Fibroblast of pulmonary artery (primary cell): ENCODE measurements around the gene METTL9.
"Not testable (repeated sequence)": the region's sequence is repeated elsewhere in the genome, so short reads cannot be mapped to it uniquely, and the experiment has no call there.

Experiments
- DNase-seq: peaks from one replicate; pipeline ENCODE4 v3.0.0-alpha.2; 2010; ENCODE audit warnings: low read depth
- H3K4me3 ChIP-seq: replicated peaks from 2 replicates; pipeline ENCODE4 v1.5.1; 2011; ENCODE audit warnings: low read depth, mild to moderate bottlenecking, control low read depth, low read length, moderate library complexity
- CTCF ChIP-seq: IDR thresholded peaks from 2 replicates; pipeline ENCODE4 v1.5.1; 2011; ENCODE audit warnings: mild to moderate bottlenecking, control low read depth, low read length, inconsistent platforms; ENCODE audit errors: missing control alignments

Gene METTL9

GRCh38 chr16:21598701-21599121 lies 666 bp upstream of the METTL9 start:
- TF ChIP-seq CTCF, result no peak
- peak overlapping the region; percentile 76 for H3K4me3 ChIP-seq
- no peak for DNase-seq

GRCh38 chr16:21600031-21600773 lies 825 bp downstream of the METTL9 start:
- no peak for TF ChIP-seq CTCF
- peak; percentile 44 for DNase-seq
- peak overlapping the region; percentile 76 for H3K4me3 ChIP-seq

- H3K4me3 ChIP-seq, result no peak overlapping the region
- no peak for DNase-seq
- no peak for TF ChIP-seq CTCF
These were observed 3.4 kb downstream of the METTL9 start for GRCh38 chr16:21602785-21603184.

- DNase-seq, result peak; percentile 28
- TF ChIP-seq CTCF, result no peak
- H3K4me3 ChIP-seq, result no peak overlapping the region
These were observed 4.6 kb downstream of the METTL9 start for GRCh38 chr16:21603928-21604327.

- DNase-seq, H3K4me3 ChIP-seq: not testable (repeated sequence)
These were observed 6.5 kb downstream of the METTL9 start for GRCh38 chr16:21605848-21606247.

- TF ChIP-seq CTCF, result no peak
- no peak overlapping the region for H3K4me3 ChIP-seq
- DNase-seq, result peak; percentile 11
These were observed 9.4 kb downstream of the METTL9 start for GRCh38 chr16:21608639-21609328.

GRCh38 chr16:21610006-21610544 lies 10.7 kb downstream of the METTL9 start:
- no peak for TF ChIP-seq CTCF
- DNase-seq, result no peak
- no peak overlapping the region for H3K4me3 ChIP-seq
